HepG2 (cell line): ENCODE results near the gene NEAT1. TPM values are rescaled to one million over a fixed set of nuclear protein-coding genes. Genes with fewer than 3 reads are reported as not detected.
A peak's percentile ranks its signal among the peaks of the same experiment; 100 is the strongest.

Source experiments
- CREBL2 ChIP-seq: sonication (generic); formaldehyde crosslinking; IDR thresholded peaks from 2 replicates; pipeline ENCODE4 v1.8.1; 2023; ENCODE audit warnings: missing genetic modification reagents, mild to moderate bottlenecking, borderline replicate concordance
- EZH2 ChIP-seq: conservative IDR thresholded peaks from 2 replicates; pipeline ENCODE4 v1.6.1; 2012; ENCODE audit warnings: mild to moderate bottlenecking, low read depth, low read length, moderate library complexity
- HHEX ChIP-seq: IDR thresholded peaks from 2 replicates; pipeline ENCODE4 v1.6.1; 2016; ENCODE audit warnings: control low read depth
- MLX ChIP-seq: IDR thresholded peaks from 2 replicates; pipeline ENCODE4 v1.6.1; 2016
- PRDM10 ChIP-seq: sonication (generic); formaldehyde crosslinking; IDR thresholded peaks from 2 replicates; pipeline ENCODE4 v1.4.0; 2020; ENCODE audit warnings: low read depth, missing genetic modification reagents
- SMAD1 ChIP-seq: sonication (generic); formaldehyde crosslinking; IDR thresholded peaks from 2 replicates; pipeline ENCODE4 v1.4.0; 2020; ENCODE audit warnings: missing genetic modification reagents, low read depth, mild to moderate bottlenecking, borderline replicate concordance
- SNRNP70 ChIP-seq: fragments of 200-400 bp; formaldehyde crosslinking; IDR thresholded peaks from 2 replicates; pipeline ENCODE4 v1.6.1; 2017; ENCODE audit warnings: mild to moderate bottlenecking, low read depth, low read length, moderate library complexity
- SUZ12 ChIP-seq: fragments of 150-350 bp; IDR thresholded peaks from 2 replicates; pipeline ENCODE4 v1.6.1; 2014; ENCODE audit warnings: low read depth, low read length
- XRCC5 ChIP-seq: fragments of 200-400 bp; formaldehyde crosslinking; optimal IDR thresholded peaks from 2 replicates; pipeline ENCODE3; 2017; ENCODE audit warnings: mild to moderate bottlenecking, low read length
- ZNF276 ChIP-seq: sonication (generic); formaldehyde crosslinking; IDR thresholded peaks from 2 replicates; pipeline ENCODE4 v1.4.0; 2020; ENCODE audit warnings: mild to moderate bottlenecking, low read depth, missing genetic modification reagents
- ZNF33B ChIP-seq: sonication (generic); formaldehyde crosslinking; IDR thresholded peaks from 2 replicates; pipeline ENCODE4 v1.5.1; 2020; ENCODE audit warnings: mild to moderate bottlenecking, missing genetic modification reagents
- ZNF577 ChIP-seq: sonication (generic); formaldehyde crosslinking; IDR thresholded peaks from 2 replicates; pipeline ENCODE4 v1.4.0; 2020; ENCODE audit warnings: mild to moderate bottlenecking, low read depth, missing genetic modification reagents, borderline replicate concordance
- ZNF652 ChIP-seq: IDR thresholded peaks from 2 replicates; pipeline ENCODE4 v1.6.1; 2016; ENCODE audit warnings: low read depth, borderline replicate concordance
- ZNF768 ChIP-seq: sonication (generic); formaldehyde crosslinking; IDR thresholded peaks from 2 replicates; pipeline ENCODE4 v1.4.0; 2020; ENCODE audit warnings: missing genetic modification reagents
- ZNF841 ChIP-seq: sonication (generic); formaldehyde crosslinking; IDR thresholded peaks from 2 replicates; pipeline ENCODE4 v1.8.1; 2023; ENCODE audit warnings: missing genetic modification reagents, borderline replicate concordance
- polyA plus RNA-seq, 8 experiments: library from polyadenylated mRNA; depleted of rRNA in 3 of 8; stranded (reverse) in 7 of 8; unstranded in 1 of 8; fragments of >200 nt; fragmentation: Illumina TruSeq in 4 of 8; extraction: Trizol in 4 of 8; gene quantifications; 2 replicates each; pipeline versions ENCODE4 v1.2.1 to v1.2.3, GENCODE V29; 2011 to 2016; ENCODE audit warnings: low read depth in 4 of 8, missing spikeins in 1 of 8, mixed read lengths in 1 of 8; ENCODE audit not compliant: insufficient read depth in 1 of 8
- total RNA-seq, 5 experiments: library from RNA; depleted of rRNA; stranded (reverse); fragments of >200 nt; fragmentation: Illumina TruSeq; extraction: Trizol; gene quantifications; 2 replicates each; pipeline ENCODE4 v1.2.3, GENCODE V29; 2016; ENCODE audit warnings: low read depth in 1 of 5
- TF ChIP-seq, protein P1 (sequence below): sonication (generic); formaldehyde crosslinking; IDR thresholded peaks from 2 replicates; pipeline ENCODE4 v1.4.0; 2020; ENCODE audit warnings: missing genetic modification reagents, mild to moderate bottlenecking, borderline replicate concordance
- TF ChIP-seq, protein P2 (sequence below), 2 experiments: sonication (generic) in 1 of 2; formaldehyde crosslinking in 1 of 2; IDR thresholded peaks; 2 replicates each; pipeline versions ENCODE4 v1.4.0 to v1.6.1; 2018 to 2020; ENCODE audit warnings: missing genetic modification reagents in 2 of 2, borderline replicate concordance in 1 of 2, low read depth in 1 of 2, mild to moderate bottlenecking in 1 of 2, missing biosample characterization in 1 of 2

Gene NEAT1
- total and polyA plus RNA-seq, 2 of the 13 experiments (the other 11 are each of a cell fraction or from before 2014, with no cell fraction given), result 20.5 to 41.2 TPM

GRCh38 chr11:65479184-65480145, 56.9 kb downstream of the NEAT1 start (continued):
- TF ChIP-seq, protein P1, sequence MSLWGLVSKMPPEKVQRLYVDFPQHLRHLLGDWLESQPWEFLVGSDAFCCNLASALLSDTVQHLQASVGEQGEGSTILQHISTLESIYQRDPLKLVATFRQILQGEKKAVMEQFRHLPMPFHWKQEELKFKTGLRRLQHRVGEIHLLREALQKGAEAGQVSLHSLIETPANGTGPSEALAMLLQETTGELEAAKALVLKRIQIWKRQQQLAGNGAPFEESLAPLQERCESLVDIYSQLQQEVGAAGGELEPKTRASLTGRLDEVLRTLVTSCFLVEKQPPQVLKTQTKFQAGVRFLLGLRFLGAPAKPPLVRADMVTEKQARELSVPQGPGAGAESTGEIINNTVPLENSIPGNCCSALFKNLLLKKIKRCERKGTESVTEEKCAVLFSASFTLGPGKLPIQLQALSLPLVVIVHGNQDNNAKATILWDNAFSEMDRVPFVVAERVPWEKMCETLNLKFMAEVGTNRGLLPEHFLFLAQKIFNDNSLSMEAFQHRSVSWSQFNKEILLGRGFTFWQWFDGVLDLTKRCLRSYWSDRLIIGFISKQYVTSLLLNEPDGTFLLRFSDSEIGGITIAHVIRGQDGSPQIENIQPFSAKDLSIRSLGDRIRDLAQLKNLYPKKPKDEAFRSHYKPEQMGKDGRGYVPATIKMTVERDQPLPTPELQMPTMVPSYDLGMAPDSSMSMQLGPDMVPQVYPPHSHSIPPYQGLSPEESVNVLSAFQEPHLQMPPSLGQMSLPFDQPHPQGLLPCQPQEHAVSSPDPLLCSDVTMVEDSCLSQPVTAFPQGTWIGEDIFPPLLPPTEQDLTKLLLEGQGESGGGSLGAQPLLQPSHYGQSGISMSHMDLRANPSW, result no peak
- TF ChIP-seq XRCC5 (peak; percentile 83), ZNF577 (CRISPR knock-in tag) (no peak), MLX (CRISPR knock-in tag) (no peak), ZNF768 (CRISPR knock-in tag) (no peak), SNRNP70 (no peak), HHEX (CRISPR knock-in tag) (no peak), SMAD1 (CRISPR knock-in tag) (no peak), PRDM10 (no peak), CREBL2 (CRISPR knock-in tag) (no peak), ZNF276 (CRISPR knock-in tag) (no peak), ZNF841 (CRISPR knock-in tag) (no peak), ZNF33B (CRISPR knock-in tag) (no peak), ZNF652 (CRISPR knock-in tag) (no peak), SUZ12 (no peak), EZH2 (no peak)
- TF ChIP-seq, protein P2, sequence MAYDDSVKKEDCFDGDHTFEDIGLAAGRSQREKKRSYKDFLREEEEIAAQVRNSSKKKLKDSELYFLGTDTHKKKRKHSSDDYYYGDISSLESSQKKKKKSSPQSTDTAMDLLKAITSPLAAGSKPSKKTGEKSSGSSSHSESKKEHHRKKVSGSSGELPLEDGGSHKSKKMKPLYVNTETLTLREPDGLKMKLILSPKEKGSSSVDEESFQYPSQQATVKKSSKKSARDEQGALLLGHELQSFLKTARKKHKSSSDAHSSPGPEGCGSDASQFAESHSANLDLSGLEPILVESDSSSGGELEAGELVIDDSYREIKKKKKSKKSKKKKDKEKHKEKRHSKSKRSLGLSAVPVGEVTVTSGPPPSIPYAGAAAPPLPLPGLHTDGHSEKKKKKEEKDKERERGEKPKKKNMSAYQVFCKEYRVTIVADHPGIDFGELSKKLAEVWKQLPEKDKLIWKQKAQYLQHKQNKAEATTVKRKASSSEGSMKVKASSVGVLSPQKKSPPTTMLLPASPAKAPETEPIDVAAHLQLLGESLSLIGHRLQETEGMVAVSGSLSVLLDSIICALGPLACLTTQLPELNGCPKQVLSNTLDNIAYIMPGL (CRISPR knock-in tag; IDR thresholded peaks at IDR 0.05; ENCODE audit: borderline replicate concordance in 1 of 2, low read depth in 1 of 2), result peak; percentile 56 to 58; a peak in 2 of 4 replicates
